Esophagus muscularis mucosa (tissue), 4 donors: ENCODE measurements around the gene FMO2. TPM values are rescaled to one million over a fixed set of nuclear protein-coding genes. Genes with fewer than 3 reads are reported as not detected.

Experiments
- DNase-seq: peaks from one replicate; pipeline ENCODE4 v3.0.0-alpha.2; 2017; ENCODE audit errors: extremely low spot score
- H3K27ac ChIP-seq, 4 donors: fragments of 200-600 bp; sonication (generic); replicated peaks in 1 of 4; 1 replicate in 3 of 4; 2 replicates in 1 of 4; pipeline ENCODE4 v1.5.1; 2016 to 2019; ENCODE audit warnings: mild to moderate bottlenecking in 1 of 4
- H3K27me3 ChIP-seq, 4 donors: fragments of 200-600 bp; sonication (generic); one replicate each; pipeline versions ENCODE4 v1.5.1 to v1.6.0; 2016 to 2019
- H3K36me3 ChIP-seq, 4 donors: fragments of 200-600 bp; sonication (generic); one replicate each; pipeline ENCODE4 v1.5.1; 2016 to 2019
- H3K4me1 ChIP-seq, 4 donors: fragments of 200-600 bp; sonication (generic); one replicate each; pipeline ENCODE4 v1.5.1; 2016 to 2019
- H3K4me3 ChIP-seq, 4 donors: fragments of 200-600 bp; sonication (generic); 1 replicate in 2 of 4; 2 replicates in 2 of 4; pipeline ENCODE4 v1.5.1; 2016 to 2019; ENCODE audit warnings: mild to moderate bottlenecking in 4 of 4, moderate library complexity in 1 of 4
- H3K9me3 ChIP-seq, 4 donors: fragments of 200-600 bp; sonication (generic); 1 replicate in 3 of 4; 2 replicates in 1 of 4; pipeline ENCODE4 v1.5.1; 2016 to 2019
- CTCF ChIP-seq, 3 experiments: fragments of 200-600 bp in 2 of 3; fragments of 450-650 bp in 1 of 3; sonication (generic) in 2 of 3; IDR thresholded peaks; one replicate each; pipeline ENCODE4 v1.5.1; 2017 to 2019; ENCODE audit warnings: antibody characterized with exemption in 3 of 3, mild to moderate bottlenecking in 2 of 3, moderate library complexity in 1 of 3
- EP300 ChIP-seq: sonication (generic); formaldehyde crosslinking; IDR thresholded peaks from one replicate; pipeline ENCODE4 v1.6.1; 2017; ENCODE audit warnings: antibody characterized with exemption
- POLR2A ChIP-seq: fragments of 450-650 bp; IDR thresholded peaks from one replicate; pipeline ENCODE4 v1.6.1; 2017; ENCODE audit warnings: antibody characterized with exemption, moderate library complexity, mild to moderate bottlenecking, low read depth
- POLR2AphosphoS5 ChIP-seq, 2 donors: sonication (generic); formaldehyde crosslinking; IDR thresholded peaks; one replicate each; pipeline ENCODE4 v1.6.1; 2017; ENCODE audit warnings: antibody characterized with exemption in 2 of 2
- whole genome bisulfite sequencing: methylation state at CpG from one replicate; pipeline ENCODE4 v1.1.5; 2018; 5-methylcytosine and 5-hydroxymethylcytosine counted together
- intact Hi-C: fragments of 100-400 bp; cut with DNase I; formaldehyde crosslinking; loops from one replicate; pipeline ENCODE4 v1.15.1; 2023
- small RNA-seq, 3 donors: library from RNA; depleted of rRNA; stranded (forward); fragments of <200 nt; gene quantifications; one replicate each; pipeline ENCODE3, GENCODE V24; 2016
- total RNA-seq, 4 donors: library from RNA; depleted of rRNA; stranded (reverse); fragments of >200 nt; gene quantifications; one replicate each; pipeline versions ENCODE4 v1.1.0 to v1.2.1, GENCODE V29; 2016

Gene FMO2
- total RNA-seq, 4 donors from 2014 or later = 41.1 to 69.4 (median 56.2) TPM

DNA sequence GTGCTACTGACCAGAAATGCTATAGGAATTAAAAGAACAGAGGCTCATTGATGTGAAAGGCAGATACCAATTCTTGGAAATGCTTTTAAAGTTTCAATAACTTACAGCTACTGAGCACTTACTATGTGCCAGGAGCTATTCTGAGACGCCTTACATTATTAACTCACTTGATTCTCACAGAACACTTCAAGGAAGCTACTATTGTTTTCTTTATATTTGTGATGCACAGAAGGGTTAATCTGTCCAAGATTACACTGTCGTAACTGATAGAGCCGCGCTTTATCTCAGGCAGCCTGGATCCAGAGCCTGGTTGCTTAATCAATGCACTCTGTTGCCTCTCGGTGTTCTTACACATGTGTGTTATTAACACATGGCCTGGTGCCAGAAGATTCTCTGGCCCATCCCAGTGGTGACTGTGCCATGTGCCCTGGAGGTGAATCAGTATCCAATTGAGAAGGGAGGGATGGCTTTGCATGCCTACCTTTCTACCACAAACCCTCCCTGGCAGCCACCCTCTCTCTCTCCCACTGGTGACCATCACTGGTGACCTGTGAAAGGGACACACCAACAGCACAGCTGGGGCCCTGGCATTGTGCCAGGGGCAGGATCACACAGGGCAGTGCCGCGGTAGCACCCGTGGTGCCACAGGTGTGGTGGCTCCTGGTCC lies 72.0 kb downstream of the FMO2 start:
- TF ChIP-seq POLR2A (no peak), POLR2AphosphoS5 (IDR thresholded peaks at IDR 0.05) (no peak), EP300 (no peak), CTCF (IDR thresholded peaks at IDR 0.05) (no peak)
- no peaks in the 10 kb centered on the region for H3K36me3 ChIP-seq
- H3K27ac ChIP-seq = no peak overlapping the region
- H3K9me3 ChIP-seq = no peaks in the 10 kb centered on the region
- peaks cover 0 to 15% (median 9%) of the 10 kb centered on the region in 4 donors for H3K4me1 ChIP-seq
- no peak overlapping the region for H3K4me3 ChIP-seq
- intact Hi-C loops = no loop called here
- 67% methylated on average over 8 of the region's 8 CpGs for WGBS
- peaks cover 0 to 26% (median 5%) of the 10 kb centered on the region in 4 donors for H3K27me3 ChIP-seq
- no peak for DNase-seq

- intact Hi-C loops = no loop called here
- TF ChIP-seq POLR2AphosphoS5 (IDR thresholded peaks at IDR 0.05) = no peak
- H3K4me1 ChIP-seq = peaks cover 0 to 13% (median 9%) of the 10 kb centered on the region in 4 donors
- H3K27ac ChIP-seq = no peak overlapping the region
- H3K4me3 ChIP-seq = no peak overlapping the region
- no peak for DNase-seq
- H3K36me3 ChIP-seq = no peaks in the 10 kb centered on the region
- peaks cover 0 to 21% (median 2%) of the 10 kb centered on the region in 4 donors for H3K27me3 ChIP-seq
- H3K9me3 ChIP-seq = no peaks in the 10 kb centered on the region
- 79% methylated on average over 5 of the region's 5 CpGs for WGBS
These were observed 72.5 kb downstream of the FMO2 start for GRCh38 chr1:171257607-171258076.

- Histone ChIP-seq H3K36me3 (no peaks in the 10 kb centered on the region), H3K27me3 (peaks cover 0 to 15% (median 1%) of the 10 kb centered on the region in 4 donors), H3K4me3 (no peak overlapping the region), H3K9me3 (no peaks in the 10 kb centered on the region), H3K27ac (no peak overlapping the region), H3K4me1 (peaks cover 0 to 13% (median 9%) of the 10 kb centered on the region in 4 donors)
- no peak for DNase-seq
- intact Hi-C loops = no loop called here
- WGBS = 85% methylated on average over 3 of the region's 3 CpGs
- TF ChIP-seq CTCF (IDR thresholded peaks at IDR 0.05) = no peak
- no peak for TF ChIP-seq POLR2AphosphoS5 (IDR thresholded peaks at IDR 0.05)
- TF ChIP-seq POLR2A = no peak
These were observed 73.3 kb downstream of the FMO2 start for GRCh38 chr1:171258429-171258828.

DNA sequence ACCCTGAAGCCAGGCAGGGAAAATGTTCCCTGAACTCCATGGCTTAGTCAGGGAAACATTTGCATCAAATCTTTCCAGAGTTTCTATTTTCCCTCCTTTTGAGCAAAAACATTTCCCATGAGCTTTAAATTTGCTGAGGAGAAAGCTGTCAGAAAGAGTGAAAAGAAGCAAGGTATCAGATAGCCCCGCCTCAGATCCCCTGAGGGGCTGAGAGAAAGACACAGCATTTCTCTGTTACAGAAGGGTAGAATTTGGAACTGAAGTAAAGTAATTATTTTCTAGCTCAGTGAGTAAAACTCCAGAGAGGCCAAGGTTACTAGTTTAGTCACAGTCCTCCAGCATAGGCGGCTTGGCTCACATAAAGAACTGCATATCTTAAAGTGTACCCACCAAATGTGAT lies 73.8 kb downstream of the FMO2 start:
- H3K4me3 ChIP-seq = no peak overlapping the region
- WGBS = 84% methylated on average over 2 of the region's 2 CpGs
- no peak for DNase-seq
- intact Hi-C loops = no loop called here
- H3K27ac ChIP-seq = no peak overlapping the region
- H3K36me3 ChIP-seq = no peaks in the 10 kb centered on the region
- peaks cover 0 to 13% (median 9%) of the 10 kb centered on the region in 4 donors for H3K4me1 ChIP-seq
- peaks cover 0 to 10% (median 0%) of the 10 kb centered on the region in 4 donors for H3K27me3 ChIP-seq
- TF ChIP-seq CTCF (IDR thresholded peaks at IDR 0.05) = no peak
- TF ChIP-seq POLR2AphosphoS5 (IDR thresholded peaks at IDR 0.05) = no peak
- no peak for TF ChIP-seq EP300
- no peak for TF ChIP-seq POLR2A
- no peaks in the 10 kb centered on the region for H3K9me3 ChIP-seq

Small RNA genes lying within 50 kb of the gene (small RNA-seq; reads per million reads assigned to genes)
- gene RF00019 = 0 reads per million in 3 donors

Other genes with a start within 250 kb of the FMO2 start
- not detected for gene MROH9, start 249.8 kb upstream of the FMO2 start, total RNA-seq
- 1 to 10 TPM; 2.9 to 6.3 (median 5.8) TPM for gene FMO3, start 94.4 kb upstream of the FMO2 start, total RNA-seq
- gene FMO1, start 63.2 kb downstream of the FMO2 start, total RNA-seq = under 1 TPM in 1 of 4 donors, not detected in 3; 0.34 TPM
- 1 to 10 TPM; 1.2 to 3.2 (median 1.7) TPM for gene FMO4, start 128.9 kb downstream of the FMO2 start, total RNA-seq